Left lung (tissue), 10 donors: Measurements from ENCODE around the gene TMEM208. TPM values are rescaled to one million over a fixed set of nuclear protein-coding genes. Genes with fewer than 3 reads are reported as not detected.

Experiments used
- ATAC-seq: fragments of 200-7000 bp; cut with Tn5 transposase; one replicate; pipeline ENCODE4 v1.9.1; 2020; ENCODE audit warnings: moderate library complexity
- DNase-seq, 4 donors: peaks; one replicate each; pipeline ENCODE4 v3.0.0-alpha.2; 2013 to 2020
- H3K27ac ChIP-seq, 2 donors: fragments of 200-600 bp; sonication (generic) in 1 of 2; one replicate each; pipeline versions ENCODE4 v1.5.0 to v1.8.0; 2020 to 2021
- H3K27me3 ChIP-seq, 2 donors: fragments of 200-600 bp; sonication (generic) in 1 of 2; one replicate each; pipeline versions ENCODE4 v1.5.0 to v1.8.0; 2020 to 2021
- H3K36me3 ChIP-seq, 2 donors: fragments of 200-600 bp; sonication (generic) in 1 of 2; one replicate each; pipeline versions ENCODE4 v1.5.0 to v1.8.0; 2020 to 2021
- H3K4me1 ChIP-seq, 2 donors: fragments of 200-600 bp; one replicate each; pipeline ENCODE4 v1.8.0; 2021
- H3K4me3 ChIP-seq, 2 donors: fragments of 200-600 bp; sonication (generic) in 1 of 2; one replicate each; pipeline versions ENCODE4 v1.5.0 to v1.8.0; 2020 to 2021; ENCODE audit warnings: mild to moderate bottlenecking in 1 of 2
- H3K9me3 ChIP-seq, 2 donors: fragments of 200-600 bp; sonication (generic) in 1 of 2; one replicate each; pipeline versions ENCODE4 v1.5.0 to v1.8.0; 2020 to 2021
- CTCF ChIP-seq, 2 donors: fragments of 200-600 bp; sonication (generic) in 1 of 2; IDR thresholded peaks; one replicate each; pipeline versions ENCODE4 v1.5.0 to v1.8.0; 2021; ENCODE audit warnings: antibody characterized with exemption in 2 of 2
- intact Hi-C, 2 donors: fragments of 100-400 bp; cut with DNase I; formaldehyde crosslinking; loops; one replicate each; pipeline versions ENCODE4 v1.11.2 to v1.14.2; 2022
- polyA plus RNA-seq, 6 donors: library from polyadenylated mRNA; unstranded; fragments of 120-200 nt; gene quantifications; one replicate each; pipeline ENCODE4 v1.2.1, GENCODE V29; 2013; ENCODE audit not compliant: insufficient read length in 6 of 6
- total RNA-seq, 2 donors: library from RNA; stranded (reverse); fragmentation: NEBNext Ultra II Directional; extraction: Animal tissue kit (Norgen Biotek cat#: 25700); gene quantifications; one replicate each; pipeline ENCODE4 v1.2.1, GENCODE V29; 2021
- donor health status: DM: no; HTN: yes; CAD: no.
- donor health status: DM: no; HTN: no; CAD: no.

The TMEM208 gene
- total and polyA plus RNA-seq, 8 donors: 23.1 to 56.9 (median 25.6) TPM

GRCh38 chr16:67256701-67257230 lies 29.8 kb downstream of the TMEM208 start:
- Histone ChIP-seq H3K4me1 (no peaks in the 10 kb centered on the region), H3K4me3 (no peak overlapping the region), H3K27me3 (no peaks in the 10 kb centered on the region), H3K36me3 (no peaks in the 10 kb centered on the region), H3K27ac (no peak overlapping the region), H3K9me3 (no peaks in the 10 kb centered on the region)
- no peak for DNase-seq
- intact Hi-C loops: no loop called here
- no peak for TF ChIP-seq CTCF (IDR thresholded peaks at IDR 0.05)
- ATAC-seq: no peak

GRCh38 chr16:67257486-67258160 lies 30.7 kb downstream of the TMEM208 start:
- ATAC-seq (no peak), DNase-seq (no peak)
- Histone ChIP-seq H3K4me1 (no peaks in the 10 kb centered on the region), H3K36me3 (no peaks in the 10 kb centered on the region), H3K4me3 (no peak overlapping the region), H3K27ac (no peak overlapping the region), H3K27me3 (no peaks in the 10 kb centered on the region), H3K9me3 (no peaks in the 10 kb centered on the region)
- intact Hi-C loops: no loop called here
- TF ChIP-seq CTCF (IDR thresholded peaks at IDR 0.05): no peak

GRCh38 chr16:67258161-67258835 lies 31.4 kb downstream of the TMEM208 start:
- Histone ChIP-seq H3K9me3 (no peaks in the 10 kb centered on the region), H3K4me3 (no peak overlapping the region), H3K36me3 (no peaks in the 10 kb centered on the region), H3K27me3 (no peaks in the 10 kb centered on the region), H3K27ac (no peak overlapping the region), H3K4me1 (no peaks in the 10 kb centered on the region)
- intact Hi-C loops: no loop called here
- DNase-seq (no peak), ATAC-seq (no peak)
- TF ChIP-seq CTCF (IDR thresholded peaks at IDR 0.05): no peak

- H3K9me3 ChIP-seq: no peaks in the 10 kb centered on the region
- H3K36me3 ChIP-seq: no peaks in the 10 kb centered on the region
- intact Hi-C loops: no loop called here
- no peak overlapping the region for H3K27ac ChIP-seq
- DNase-seq (no peak), ATAC-seq (no peak)
- no peaks in the 10 kb centered on the region for H3K27me3 ChIP-seq
- H3K4me1 ChIP-seq: no peaks in the 10 kb centered on the region
- H3K4me3 ChIP-seq: no peak overlapping the region
- TF ChIP-seq CTCF (IDR thresholded peaks at IDR 0.05): no peak
Measured at GRCh38 chr16:67259705-67260104, 32.8 kb downstream of the TMEM208 start.

GRCh38 chr16:67260426-67261063 lies 33.6 kb downstream of the TMEM208 start:
- Histone ChIP-seq H3K4me1 (no peaks in the 10 kb centered on the region), H3K27ac (no peak overlapping the region), H3K36me3 (no peaks in the 10 kb centered on the region), H3K27me3 (no peaks in the 10 kb centered on the region), H3K9me3 (no peaks in the 10 kb centered on the region), H3K4me3 (no peak overlapping the region)
- intact Hi-C loops: no loop called here
- peak; percentile 89 for ATAC-seq
- TF ChIP-seq CTCF (IDR thresholded peaks at IDR 0.05): peak; percentile 20 to 35
- DNase-seq: peak in 1 of 4 donors; percentile 54
